Kidney epithelial cell (primary cell): Measurements from ENCODE around the gene FUCA1. TPM values are rescaled to one million over a fixed set of nuclear protein-coding genes. Genes with fewer than 3 reads are reported as not detected.
A peak's percentile ranks its signal among the peaks of the same experiment; 100 is the strongest.

Source experiments
- DNase-seq: peaks from one replicate; pipeline ENCODE4 v3.0.0-alpha.2; 2010; ENCODE audit warnings: low read depth
- H3K27me3 ChIP-seq: 2 replicates; pipeline ENCODE4 v1.6.0; 2011; ENCODE audit warnings: low read length; ENCODE audit not compliant: control insufficient read depth, insufficient read depth
- H3K36me3 ChIP-seq: 2 replicates; pipeline ENCODE4 v1.5.1; 2011; ENCODE audit warnings: low read length; ENCODE audit not compliant: control insufficient read depth, insufficient read depth
- H3K4me3 ChIP-seq: 2 replicates; pipeline ENCODE4 v1.5.1; 2011; ENCODE audit warnings: low read depth, mild to moderate bottlenecking, control low read depth, low read length
- CTCF ChIP-seq: IDR thresholded peaks from 2 replicates; pipeline ENCODE4 v1.5.1; 2011; ENCODE audit warnings: mild to moderate bottlenecking, moderate library complexity, low read length, control low read depth, inconsistent platforms; ENCODE audit not compliant: insufficient read depth, poor library complexity, severe bottlenecking
- total RNA-seq: library from RNA; depleted of rRNA; stranded (reverse); fragments of >200 nt; gene quantifications from 2 replicates; pipeline ENCODE4 v1.2.3, GENCODE V29; 2015

Gene FUCA1
- total RNA-seq, 1 donor from 2014 or later: 40.7 TPM

- DNase-seq: no peak
- TF ChIP-seq CTCF: no peak
- Histone ChIP-seq H3K4me3 (peak overlapping the region; percentile 67), H3K36me3 (no peaks in the 10 kb centered on the region), H3K27me3 (no peaks in the 10 kb centered on the region)
These were observed 43.4 kb downstream of the FUCA1 start for GRCh38 chr1:23824711-23825075.

GRCh38 chr1:23823767-23824166, 44.3 kb downstream of the FUCA1 start:
- H3K4me3 ChIP-seq: no peak overlapping the region
- H3K36me3 ChIP-seq: no peaks in the 10 kb centered on the region
- no peak for TF ChIP-seq CTCF
- H3K27me3 ChIP-seq: no peaks in the 10 kb centered on the region
- no peak for DNase-seq

GRCh38 chr1:23817633-23818032, 50.5 kb downstream of the FUCA1 start:
- no peak for DNase-seq
- no peak overlapping the region for H3K4me3 ChIP-seq

GRCh38 chr1:23816906-23817305, 51.2 kb downstream of the FUCA1 start:
- DNase-seq: no peak
- H3K27me3 ChIP-seq: no peaks in the 10 kb centered on the region
- TF ChIP-seq CTCF: no peak

More at GRCh38 chr1:23817633-23818032, 50.5 kb downstream of the FUCA1 start:
- peaks cover 1% of the 10 kb centered on the region for H3K36me3 ChIP-seq
- no peak for TF ChIP-seq CTCF
- no peaks in the 10 kb centered on the region for H3K27me3 ChIP-seq

DNA sequence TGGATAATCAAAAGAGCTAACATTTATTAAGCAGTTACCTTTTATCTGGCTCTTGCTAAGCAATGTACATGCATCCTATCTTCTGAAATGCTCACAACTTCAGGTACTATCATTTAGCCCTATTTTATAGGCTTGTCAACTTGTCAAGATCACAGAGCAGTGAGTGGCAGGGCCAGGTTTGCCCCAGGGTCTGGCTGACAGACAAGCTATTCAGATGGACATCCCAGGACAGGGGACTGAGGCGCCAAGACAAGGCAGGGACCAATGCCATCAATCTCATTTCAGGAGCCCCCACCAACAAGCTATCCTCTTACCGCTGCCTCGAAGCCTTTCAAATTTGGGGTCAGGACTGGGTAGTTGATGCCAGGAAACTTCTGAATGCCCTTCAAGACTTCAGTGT, 51.7 kb downstream of the FUCA1 start:
- DNase-seq: no peak
- no peak for TF ChIP-seq CTCF
- H3K4me3 ChIP-seq: no peak overlapping the region
- no peaks in the 10 kb centered on the region for H3K27me3 ChIP-seq
- H3K36me3 ChIP-seq: peaks cover 1% of the 10 kb centered on the region

More at GRCh38 chr1:23816906-23817305, 51.2 kb downstream of the FUCA1 start:
- H3K36me3 ChIP-seq: peaks cover 1% of the 10 kb centered on the region
- H3K4me3 ChIP-seq: no peak overlapping the region

GRCh38 chr1:23814016-23814415, 54.1 kb downstream of the FUCA1 start:
- no peak for TF ChIP-seq CTCF
- Histone ChIP-seq H3K27me3 (no peaks in the 10 kb centered on the region), H3K36me3 (peaks cover 1% of the 10 kb centered on the region), H3K4me3 (no peak overlapping the region)
- no peak for DNase-seq
